Upper lobe of left lung (tissue), 4 donors: ENCODE data around the gene RABL6.

Experiments
- POLR2AphosphoS5 ChIP-seq, 2 donors: sonication (generic); formaldehyde crosslinking; IDR thresholded peaks; one replicate each; pipeline ENCODE4 v1.5.1; 2017; ENCODE audit warnings: antibody characterized with exemption in 2 of 2
- TF ChIP-seq, protein P1 (sequence below), 6 experiments: fragments of 450-650 bp in 4 of 6; fragments of 200-600 bp in 2 of 6; sonication (generic) in 2 of 6; IDR thresholded peaks; one replicate each; pipeline ENCODE4 v1.5.1; 2016 to 2019; ENCODE audit warnings: antibody characterized with exemption in 6 of 6

DNA sequence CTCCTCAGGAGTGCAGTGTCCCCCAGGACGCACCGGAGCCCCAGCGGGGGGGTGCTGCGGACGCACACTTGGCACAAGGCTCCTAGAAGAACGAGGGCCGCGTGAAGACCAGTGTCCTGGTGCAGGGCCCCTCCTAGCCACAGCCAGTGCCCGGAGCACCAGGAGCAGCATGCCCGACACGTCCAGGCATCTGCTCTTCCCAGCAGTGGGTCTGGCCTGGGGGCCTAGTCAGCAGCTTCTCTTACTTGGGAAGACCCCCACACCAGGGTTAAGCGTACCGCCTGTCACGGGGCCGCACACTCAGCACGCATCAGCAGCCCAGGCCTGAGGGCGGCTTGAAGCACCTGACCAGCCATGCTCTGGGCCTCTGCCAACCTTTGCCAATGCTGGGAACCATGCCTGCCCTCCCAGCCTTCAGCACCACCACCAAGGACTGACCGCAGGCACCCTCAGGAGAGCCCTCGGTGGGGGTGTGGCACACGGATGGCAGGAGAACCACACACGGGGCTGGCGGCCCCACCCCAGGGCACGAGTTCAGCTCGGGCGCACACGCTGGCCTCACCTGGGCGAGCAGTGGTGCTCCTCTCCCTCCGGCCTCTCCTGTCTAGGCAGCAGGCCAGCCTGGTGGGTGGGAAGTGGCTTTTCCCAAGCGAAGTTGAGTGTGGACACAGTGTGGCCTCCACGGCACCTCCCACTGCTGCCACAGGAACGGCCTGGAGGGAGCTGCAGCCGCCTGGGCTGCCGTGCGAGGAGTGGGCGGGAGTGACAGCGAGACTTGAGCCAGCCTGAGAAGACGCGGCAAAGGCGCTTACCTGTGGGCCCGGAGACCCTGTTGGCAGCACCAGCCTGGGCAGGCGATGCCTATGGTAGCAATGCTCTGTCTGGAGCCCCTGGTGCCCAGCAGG is 22.5 kb downstream of the RABL6 start:
- TF ChIP-seq, protein P1, sequence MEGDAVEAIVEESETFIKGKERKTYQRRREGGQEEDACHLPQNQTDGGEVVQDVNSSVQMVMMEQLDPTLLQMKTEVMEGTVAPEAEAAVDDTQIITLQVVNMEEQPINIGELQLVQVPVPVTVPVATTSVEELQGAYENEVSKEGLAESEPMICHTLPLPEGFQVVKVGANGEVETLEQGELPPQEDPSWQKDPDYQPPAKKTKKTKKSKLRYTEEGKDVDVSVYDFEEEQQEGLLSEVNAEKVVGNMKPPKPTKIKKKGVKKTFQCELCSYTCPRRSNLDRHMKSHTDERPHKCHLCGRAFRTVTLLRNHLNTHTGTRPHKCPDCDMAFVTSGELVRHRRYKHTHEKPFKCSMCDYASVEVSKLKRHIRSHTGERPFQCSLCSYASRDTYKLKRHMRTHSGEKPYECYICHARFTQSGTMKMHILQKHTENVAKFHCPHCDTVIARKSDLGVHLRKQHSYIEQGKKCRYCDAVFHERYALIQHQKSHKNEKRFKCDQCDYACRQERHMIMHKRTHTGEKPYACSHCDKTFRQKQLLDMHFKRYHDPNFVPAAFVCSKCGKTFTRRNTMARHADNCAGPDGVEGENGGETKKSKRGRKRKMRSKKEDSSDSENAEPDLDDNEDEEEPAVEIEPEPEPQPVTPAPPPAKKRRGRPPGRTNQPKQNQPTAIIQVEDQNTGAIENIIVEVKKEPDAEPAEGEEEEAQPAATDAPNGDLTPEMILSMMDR (IDR thresholded peaks at IDR 0.05), result no peak
- TF ChIP-seq POLR2AphosphoS5 (IDR thresholded peaks at IDR 0.05), result no peak
